ENCODE results near the gene BCAS1.

BCAS1 gene

GRCh38 chr20:53897884-53898555 is 172.4 kb downstream of the BCAS1 start:
- no peak overlapping the region for H3K4me3 ChIP-seq (ENCODE audit: low read length)
- no peak for TF ChIP-seq CTCF (IDR thresholded peaks at IDR 0.05; ENCODE audit: insufficient read depth, low read depth, low read length, missing control alignments)
- no peak for DNase-seq (ENCODE audit: low read depth)

- no peak overlapping the region for H3K4me3 ChIP-seq (ENCODE audit: low read length)
- no peak for DNase-seq (ENCODE audit: low read depth)
- TF ChIP-seq CTCF (IDR thresholded peaks at IDR 0.05; ENCODE audit: insufficient read depth, low read depth, low read length, missing control alignments): no peak
Measured at GRCh38 chr20:53896647-53897046, 173.7 kb downstream of the BCAS1 start.

- DNase-seq (ENCODE audit: low read depth): no peak
- no peak overlapping the region for H3K4me3 ChIP-seq (ENCODE audit: low read length)
- TF ChIP-seq CTCF (IDR thresholded peaks at IDR 0.05; ENCODE audit: insufficient read depth, low read depth, low read length, missing control alignments): no peak
Measured at GRCh38 chr20:53896041-53896440, 174.4 kb downstream of the BCAS1 start.

GRCh38 chr20:53895385-53895755 is 175.0 kb downstream of the BCAS1 start:
- H3K4me3 ChIP-seq (ENCODE audit: low read length): no peak overlapping the region
- TF ChIP-seq CTCF (IDR thresholded peaks at IDR 0.05; ENCODE audit: insufficient read depth, low read depth, low read length, missing control alignments): no peak

GRCh38 chr20:53894707-53895384 is 175.5 kb downstream of the BCAS1 start:
- no peak for TF ChIP-seq CTCF (IDR thresholded peaks at IDR 0.05; ENCODE audit: insufficient read depth, low read depth, low read length, missing control alignments)
- DNase-seq (ENCODE audit: low read depth): no peak
- no peak overlapping the region for H3K4me3 ChIP-seq (ENCODE audit: low read length)

More at GRCh38 chr20:53895385-53895755, 175.0 kb downstream of the BCAS1 start:
- no peak for DNase-seq (ENCODE audit: low read depth)
